ENCODE data around the gene UBXN11.

The UBXN11 gene, protein sequence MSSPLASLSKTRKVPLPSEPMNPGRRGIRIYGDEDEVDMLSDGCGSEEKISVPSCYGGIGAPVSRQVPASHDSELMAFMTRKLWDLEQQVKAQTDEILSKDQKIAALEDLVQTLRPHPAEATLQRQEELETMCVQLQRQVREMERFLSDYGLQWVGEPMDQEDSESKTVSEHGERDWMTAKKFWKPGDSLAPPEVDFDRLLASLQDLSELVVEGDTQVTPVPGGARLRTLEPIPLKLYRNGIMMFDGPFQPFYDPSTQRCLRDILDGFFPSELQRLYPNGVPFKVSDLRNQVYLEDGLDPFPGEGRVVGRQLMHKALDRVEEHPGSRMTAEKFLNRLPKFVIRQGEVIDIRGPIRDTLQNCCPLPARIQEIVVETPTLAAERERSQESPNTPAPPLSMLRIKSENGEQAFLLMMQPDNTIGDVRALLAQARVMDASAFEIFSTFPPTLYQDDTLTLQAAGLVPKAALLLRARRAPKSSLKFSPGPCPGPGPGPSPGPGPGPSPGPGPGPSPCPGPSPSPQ

DNA sequence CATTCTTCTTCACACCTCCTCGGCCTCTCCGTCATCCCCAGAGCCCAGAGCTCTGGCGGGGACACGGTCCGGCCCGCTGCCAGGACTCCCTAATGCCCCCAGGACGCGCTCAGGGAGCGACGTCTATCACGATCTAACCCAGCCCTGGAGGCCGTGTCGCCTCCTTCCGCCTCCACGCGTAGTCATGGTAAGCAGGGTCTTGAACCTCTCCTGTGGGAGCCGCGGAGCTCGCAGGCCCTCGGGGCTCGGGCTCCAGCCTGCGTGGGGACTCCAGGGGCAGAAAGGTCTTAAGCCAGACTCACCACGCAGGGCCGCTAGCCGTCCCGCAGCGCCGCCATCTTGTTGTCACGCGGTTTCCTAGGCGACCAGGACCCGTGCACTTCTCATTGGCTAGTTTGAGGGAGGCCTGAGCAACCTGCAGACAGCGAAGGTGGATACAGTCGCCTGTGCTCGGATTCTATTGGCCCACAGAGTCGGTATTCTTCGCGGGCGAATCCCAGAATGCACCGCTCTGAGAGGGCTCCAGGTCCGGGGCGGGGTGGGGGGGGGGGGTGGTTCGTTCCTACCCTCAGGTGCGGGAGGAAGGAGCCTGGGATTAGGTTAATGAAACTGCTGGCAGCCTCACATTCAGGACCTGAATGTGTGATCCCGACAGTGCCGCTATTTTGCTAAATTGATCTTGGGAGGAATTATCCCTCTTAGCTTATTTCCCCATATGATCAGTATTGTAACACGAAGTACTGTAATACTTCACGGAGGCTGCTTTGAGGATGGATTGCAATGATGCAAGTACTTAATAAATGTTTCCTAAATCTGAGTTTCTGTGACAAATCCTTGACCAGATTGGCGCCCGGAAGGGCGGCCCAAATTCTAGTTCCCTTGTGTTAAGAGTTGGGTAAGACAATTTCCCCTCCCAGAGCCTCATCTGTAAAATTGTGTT is at the start of gene UBXN11:
Gene UBXN11 (minus strand): TSS at position 347 of the 940 bp plus-strand sequence. CDS start 3,753 bp downstream, outside the sequence.
- peak; percentile 68 for FAIRE-seq

DNA sequence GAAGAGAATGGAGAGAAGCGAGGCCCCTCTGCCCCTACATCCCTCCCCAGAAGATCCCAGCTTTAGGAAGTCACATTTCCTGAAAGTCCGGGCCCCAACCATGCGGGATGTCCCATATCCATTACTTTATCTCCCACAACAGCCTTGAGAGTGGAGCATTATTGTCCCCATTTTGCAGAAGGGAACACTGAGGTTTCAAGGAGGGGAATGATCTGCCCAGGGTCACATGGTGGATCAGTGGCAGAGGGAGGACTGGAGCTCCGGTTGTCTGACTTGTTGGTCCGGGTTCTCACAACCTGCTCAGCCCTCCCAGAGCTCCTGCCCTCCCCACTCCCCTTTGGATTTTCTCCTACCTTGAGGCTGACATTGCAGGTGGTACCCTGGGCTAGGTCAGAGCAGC is 49.7 kb upstream of the UBXN11 start:
- FAIRE-seq, result no peak

GRCh38 chr1:26354972-26355371 is 48.5 kb upstream of the UBXN11 start:
- no peak for FAIRE-seq

GRCh38 chr1:26353976-26354820 is 47.8 kb upstream of the UBXN11 start, which contains the start of gene CRYBG2:
Gene CRYBG2 (minus strand): TSS chr1:26354130. CDS start chr1:26346657, 7,473 bp downstream.
- FAIRE-seq, result no peak

- no peak for FAIRE-seq
These were observed 46.9 kb upstream of the UBXN11 start for GRCh38 chr1:26353210-26353859.

DNA sequence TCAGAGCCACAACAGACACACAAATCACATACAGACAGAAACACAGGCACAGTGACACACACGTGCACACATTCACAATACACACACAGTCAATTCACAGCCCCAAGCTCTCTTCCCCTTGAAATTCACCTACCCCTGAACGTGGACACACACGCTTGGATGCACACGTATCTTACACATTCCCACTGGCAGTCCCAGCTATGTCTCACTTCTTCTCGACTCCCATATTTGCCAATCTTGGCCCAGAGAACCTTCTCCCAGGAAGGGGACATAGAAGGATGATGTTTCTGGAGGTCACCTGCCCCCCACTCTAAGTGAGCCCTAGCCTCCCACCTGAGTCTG is 45.9 kb upstream of the UBXN11 start:
- FAIRE-seq, result no peak

DNA sequence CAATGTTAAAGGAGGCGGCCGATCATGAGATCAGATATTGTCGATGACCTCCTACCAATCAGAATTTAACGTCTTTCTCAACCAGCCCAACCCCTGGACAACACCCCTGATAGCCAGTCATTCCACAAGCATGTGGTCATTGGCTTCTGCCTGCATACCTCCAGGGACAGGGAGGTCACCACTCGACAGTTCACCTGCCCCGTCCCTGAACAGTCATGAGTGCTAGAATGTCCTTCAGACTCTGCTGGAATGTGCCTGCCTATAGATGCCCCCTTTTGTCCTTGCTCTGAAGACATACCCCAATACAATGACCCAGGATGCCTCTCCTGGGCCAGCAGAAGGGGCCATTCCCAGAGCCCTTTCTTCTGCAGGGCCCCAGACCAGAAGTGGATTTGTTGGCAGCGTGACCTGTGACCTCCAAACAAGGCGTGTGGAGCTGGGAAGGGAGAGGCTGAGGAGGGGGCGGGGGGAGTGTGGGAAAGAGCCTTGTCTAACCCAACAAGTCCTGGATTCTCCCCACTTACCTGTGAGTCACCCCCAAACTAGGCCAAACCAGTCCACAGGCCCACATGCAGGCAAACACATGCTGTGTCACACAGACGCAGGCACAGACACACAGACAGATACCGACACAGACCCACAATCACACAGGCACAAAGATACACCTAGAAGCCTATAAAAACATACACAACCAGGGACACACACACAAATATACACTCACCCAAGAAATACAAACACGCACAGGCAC is 45.3 kb upstream of the UBXN11 start:
- FAIRE-seq, result no peak

- no peak for FAIRE-seq
These were observed 44.5 kb upstream of the UBXN11 start for GRCh38 chr1:26350701-26351589.

- FAIRE-seq, result no peak
These were observed 43.9 kb upstream of the UBXN11 start for GRCh38 chr1:26350343-26350700.

DNA sequence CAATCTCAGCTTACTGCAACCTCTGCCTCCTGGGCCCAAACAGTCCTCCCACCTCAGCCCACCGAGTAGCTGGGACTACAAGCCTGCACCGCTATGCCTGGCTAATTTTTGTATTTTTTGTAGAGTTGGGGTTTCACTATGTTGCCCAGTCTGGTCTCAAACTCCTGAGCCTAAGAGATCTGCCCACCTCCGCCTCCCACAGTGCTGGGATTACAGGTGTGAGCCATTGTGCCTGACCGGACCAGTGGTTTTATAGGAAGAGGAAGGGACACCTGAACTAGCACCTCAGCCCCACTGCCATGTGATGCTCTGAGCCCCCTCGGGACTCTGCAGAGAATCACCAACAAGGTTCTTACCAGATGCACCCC is 43.4 kb upstream of the UBXN11 start:
- no peak for FAIRE-seq

- no peak for FAIRE-seq
These were observed 42.9 kb upstream of the UBXN11 start for GRCh38 chr1:26349188-26349876.

- no peak for FAIRE-seq
These were observed 40.0 kb upstream of the UBXN11 start for GRCh38 chr1:26346274-26347033.

- no peak for FAIRE-seq
These were observed 39.3 kb upstream of the UBXN11 start for GRCh38 chr1:26345718-26346117.

GRCh38 chr1:26344147-26344920 is 37.9 kb upstream of the UBXN11 start:
- no peak for FAIRE-seq

DNA sequence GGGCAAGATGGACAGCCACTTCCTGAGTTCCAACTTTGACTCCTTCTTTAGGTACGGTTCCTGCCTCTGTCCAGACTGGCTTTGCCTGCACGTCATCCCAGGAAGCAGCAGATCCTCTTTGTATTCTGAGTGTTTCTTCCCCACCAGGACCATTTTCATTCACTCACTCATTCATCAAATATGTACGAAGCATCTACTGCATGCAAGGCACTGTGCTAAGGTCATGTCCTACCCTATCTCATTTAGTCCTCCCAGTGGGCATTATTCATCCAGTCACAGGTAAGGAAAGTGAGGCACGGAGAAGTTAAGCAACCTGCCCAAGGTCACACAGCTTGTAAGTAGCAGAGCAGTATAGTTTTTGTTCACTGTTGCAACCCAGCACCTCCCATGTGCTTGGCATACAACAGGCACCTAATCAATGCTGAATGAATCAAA is 33.6 kb upstream of the UBXN11 start:
- FAIRE-seq, result no peak

DNA sequence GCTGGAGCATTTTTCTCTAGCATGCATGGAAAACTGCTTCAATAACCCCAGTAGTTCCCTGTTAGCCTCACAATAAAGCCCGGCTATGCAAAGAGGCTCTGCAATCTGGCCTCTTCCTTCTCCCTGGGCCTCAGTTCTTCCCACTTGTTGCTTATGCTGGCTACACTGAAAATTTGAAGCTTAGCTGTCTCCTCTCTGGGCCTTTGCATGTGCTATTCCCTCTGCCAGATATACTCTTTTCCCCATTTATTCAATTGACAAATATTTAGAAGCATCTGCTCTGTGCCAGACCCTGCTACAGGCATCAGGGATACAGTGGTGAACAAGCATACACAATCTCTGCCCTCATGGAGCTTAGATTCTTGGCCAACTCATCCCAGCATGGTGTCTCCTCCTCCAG is 32.2 kb upstream of the UBXN11 start:
- no peak for FAIRE-seq

DNA sequence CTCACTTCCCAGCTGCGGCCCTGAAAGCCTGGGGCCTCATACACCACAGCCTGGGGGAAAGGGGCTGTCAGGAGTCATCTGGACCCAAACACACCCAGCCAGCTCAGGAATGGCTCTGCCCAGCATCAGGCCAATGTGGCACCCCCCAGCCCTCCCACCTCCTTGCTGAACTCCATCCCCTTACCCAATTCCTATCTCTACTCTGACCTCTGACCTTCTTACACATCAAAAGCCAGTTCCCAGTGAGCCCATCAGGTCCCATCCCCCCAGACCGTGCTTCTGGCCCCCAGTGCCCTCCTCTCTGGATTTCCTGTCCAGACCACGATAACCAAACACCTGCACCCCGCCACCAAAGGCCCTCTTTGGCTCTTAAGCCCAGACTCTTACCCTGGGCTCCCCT is 31.2 kb upstream of the UBXN11 start:
- no peak for FAIRE-seq

GRCh38 chr1:26337206-26337535 is 30.7 kb upstream of the UBXN11 start:
- no peak for FAIRE-seq
